GM23248 (cell line): ENCODE data around the gene STK32B. TPM values are rescaled to one million over a fixed set of nuclear protein-coding genes. Genes with fewer than 3 reads are reported as not detected.

ENCODE experiments used
- DNase-seq: peaks from one replicate; pipeline ENCODE4 v3.0.0-alpha.2; 2015
- H2AFZ ChIP-seq: fragments of 200-600 bp; sonication (generic); 2 replicates; pipeline ENCODE4 v1.6.1; 2016; ENCODE audit warnings: antibody characterized with exemption
- H3F3A ChIP-seq: fragments of 200-600 bp; sonication (generic); 2 replicates; pipeline ENCODE4 v1.6.1; 2016; ENCODE audit warnings: mild to moderate bottlenecking, antibody characterized with exemption, mixed run types; ENCODE audit not compliant: insufficient read depth
- H3K27ac ChIP-seq: fragments of 200-600 bp; sonication (generic); 2 replicates; pipeline ENCODE4 v1.5.1; 2016; ENCODE audit warnings: mild to moderate bottlenecking
- H3K27me3 ChIP-seq: fragments of 200-600 bp; sonication (generic); replicated peaks from 2 replicates; pipeline ENCODE4 v1.6.1; 2016; ENCODE audit warnings: mild to moderate bottlenecking; ENCODE audit not compliant: insufficient read depth
- H3K36me3 ChIP-seq: fragments of 200-600 bp; sonication (generic); 2 replicates; pipeline ENCODE4 v1.6.1; 2016; ENCODE audit warnings: low read depth, mild to moderate bottlenecking
- H3K4me1 ChIP-seq: fragments of 200-600 bp; sonication (generic); 2 replicates; pipeline ENCODE4 v1.6.1; 2016; ENCODE audit warnings: mild to moderate bottlenecking; ENCODE audit not compliant: insufficient read depth
- H3K4me2 ChIP-seq: fragments of 200-600 bp; sonication (generic); one replicate; pipeline ENCODE4 v1.6.1; 2016; ENCODE audit warnings: mild to moderate bottlenecking; ENCODE audit not compliant: unreplicated experiment
- H3K4me3 ChIP-seq: fragments of 200-600 bp; sonication (generic); 2 replicates; pipeline ENCODE4 v1.5.1; 2016; ENCODE audit warnings: mild to moderate bottlenecking
- H3K79me2 ChIP-seq: fragments of 200-600 bp; sonication (generic); 2 replicates; pipeline ENCODE4 v1.6.1; 2016; ENCODE audit warnings: mild to moderate bottlenecking; ENCODE audit not compliant: insufficient read depth
- H3K9ac ChIP-seq: fragments of 200-600 bp; sonication (generic); 2 replicates; pipeline ENCODE4 v1.6.1; 2016; ENCODE audit warnings: mild to moderate bottlenecking
- H3K9me2 ChIP-seq: fragments of 200-600 bp; sonication (generic); 2 replicates; pipeline ENCODE4 v1.6.1; 2016; ENCODE audit warnings: mixed run types, mild to moderate bottlenecking, moderate library complexity; ENCODE audit not compliant: insufficient read depth
- H3K9me3 ChIP-seq: fragments of 200-600 bp; sonication (generic); one replicate; pipeline ENCODE4 v1.6.1; 2017; ENCODE audit warnings: low read depth
- H4K20me1 ChIP-seq: fragments of 200-600 bp; sonication (generic); 2 replicates; pipeline ENCODE4 v1.6.0; 2016; ENCODE audit not compliant: insufficient read depth
- EZH2 ChIP-seq: fragments of 200-600 bp; sonication (generic); IDR thresholded peaks from 2 replicates; pipeline ENCODE4 v1.6.1; 2018; ENCODE audit warnings: antibody characterized with exemption, mild to moderate bottlenecking; ENCODE audit not compliant: insufficient read depth, poor library complexity, severe bottlenecking
- EZH2phosphoT487 ChIP-seq: fragments of 200-600 bp; sonication (generic); IDR thresholded peaks from 2 replicates; pipeline ENCODE4 v1.6.1; 2018; ENCODE audit warnings: antibody characterized with exemption, moderate library complexity, mild to moderate bottlenecking, low read depth; ENCODE audit not compliant: insufficient read depth
- WGBS, 2 experiments: methylation state at CpG; one replicate each; pipeline ENCODE4 v1.1.6; 2015 to 2017; ENCODE audit warnings: low lambda C conversion rate in 2 of 2, low coverage in 1 of 2; ENCODE audit errors: missing lambda C conversion rate in 2 of 2; 5-methylcytosine and 5-hydroxymethylcytosine counted together
- in situ Hi-C: fragments of 300-500 bp; cut with MboI; formaldehyde crosslinking; loops from 2 replicates; pipeline ENCODE4 v1.15.0; 2020
- polyA plus RNA-seq: library from polyadenylated mRNA; unstranded; fragments of >200 nt; fragmentation: Nextera tagmentation; extraction: Ambion mirVana; gene quantifications from 2 replicates; pipeline ENCODE4 v1.2.1, GENCODE V29; 2016
- total RNA-seq: library from RNA; depleted of rRNA; stranded (reverse); fragments of >200 nt; shearing (Covaris generic); gene quantifications from 2 replicates; pipeline ENCODE4 v1.2.3, GENCODE V29; 2014

Gene STK32B
- total and polyA plus RNA-seq, 2 experiments from 2014 or later, result 4.9 to 6.1 TPM

- Histone ChIP-seq H3K27me3 (no peaks in the 10 kb centered on the region), H3K9me3 (no peaks in the 10 kb centered on the region), H3K4me1 (no peaks in the 10 kb centered on the region), H3K36me3 (peaks cover 3% of the 10 kb centered on the region; the same call in 1 of the 2 replicates), H3K9ac (no peak overlapping the region), H2AFZ (no peak overlapping the region), H4K20me1 (no peaks in the 10 kb centered on the region), H3K4me3 (no peak overlapping the region), H3K27ac (no peak overlapping the region), H3K79me2 (no peaks in the 10 kb centered on the region), H3K9me2 (no peaks in the 10 kb centered on the region), H3F3A (no peaks in the 10 kb centered on the region), H3K4me2 (no peak overlapping the region)
- in situ Hi-C loops, result no loop called here
- DNase-seq, result no peak
- TF ChIP-seq EZH2 (no peak), EZH2phosphoT487 (no peak)
- WGBS, 2 experiments, result 96 to 100% methylated on average over 3 of the region's 3 CpGs
Measured at GRCh38 chr4:5526080-5526846, 475.0 kb downstream of the STK32B start.

GRCh38 chr4:5527211-5527610 lies 475.9 kb downstream of the STK32B start:
- no peak overlapping the region for H2AFZ ChIP-seq
- no peak overlapping the region for H3K4me3 ChIP-seq
- H3K36me3 ChIP-seq, result peaks cover 3% of the 10 kb centered on the region; the same call in 1 of the 2 replicates
- no peaks in the 10 kb centered on the region for H3K79me2 ChIP-seq
- H3K9me2 ChIP-seq, result no peaks in the 10 kb centered on the region
- no peaks in the 10 kb centered on the region for H4K20me1 ChIP-seq
- no peak for DNase-seq
- H3K27ac ChIP-seq, result no peak overlapping the region
- H3K27me3 ChIP-seq, result no peaks in the 10 kb centered on the region
- no peak overlapping the region for H3K9ac ChIP-seq
- H3K4me1 ChIP-seq, result no peaks in the 10 kb centered on the region
- H3K4me2 ChIP-seq, result no peak overlapping the region
- H3F3A ChIP-seq, result no peaks in the 10 kb centered on the region
- H3K9me3 ChIP-seq, result no peaks in the 10 kb centered on the region
- in situ Hi-C loops, result no loop called here
- TF ChIP-seq EZH2phosphoT487 (no peak), EZH2 (no peak)
- WGBS, 2 experiments, result 75 to 83% methylated on average over 3 of the region's 3 CpGs

- H3K9me3 ChIP-seq, result no peaks in the 10 kb centered on the region
- no peak overlapping the region for H2AFZ ChIP-seq
- no peak overlapping the region for H3K4me3 ChIP-seq
- no peak overlapping the region for H3K9ac ChIP-seq
- no peaks in the 10 kb centered on the region for H3K27me3 ChIP-seq
- no peaks in the 10 kb centered on the region for H3F3A ChIP-seq
- no peaks in the 10 kb centered on the region for H3K4me1 ChIP-seq
- 94 to 98% methylated on average over 4 of the region's 4 CpGs for WGBS, 2 experiments
- DNase-seq, result no peak
- H4K20me1 ChIP-seq, result no peaks in the 10 kb centered on the region
- no peaks in the 10 kb centered on the region for H3K9me2 ChIP-seq
- H3K79me2 ChIP-seq, result no peaks in the 10 kb centered on the region
- TF ChIP-seq EZH2, result no peak
- in situ Hi-C loops, result no loop called here
- no peak overlapping the region for H3K4me2 ChIP-seq
- no peak overlapping the region for H3K27ac ChIP-seq
- H3K36me3 ChIP-seq, result peaks cover 3% of the 10 kb centered on the region; the same call in 1 of the 2 replicates
Measured at GRCh38 chr4:5528031-5528436, 476.8 kb downstream of the STK32B start.

- Histone ChIP-seq H3K36me3 (peaks cover 3% of the 10 kb centered on the region; the same call in 1 of the 2 replicates), H3K9me2 (no peaks in the 10 kb centered on the region), H3K4me3 (no peak overlapping the region), H3K79me2 (no peaks in the 10 kb centered on the region), H2AFZ (no peak overlapping the region), H3K9ac (no peak overlapping the region), H3K27me3 (no peaks in the 10 kb centered on the region), H3F3A (no peaks in the 10 kb centered on the region), H3K9me3 (no peaks in the 10 kb centered on the region), H3K4me2 (no peak overlapping the region), H3K27ac (no peak overlapping the region), H4K20me1 (no peaks in the 10 kb centered on the region), H3K4me1 (no peaks in the 10 kb centered on the region)
- no peak for DNase-seq
- 84 to 86% methylated on average over 2 of the region's 2 CpGs for WGBS, 2 experiments
- no peak for TF ChIP-seq EZH2phosphoT487
- TF ChIP-seq EZH2, result no peak
- in situ Hi-C loops, result no loop called here
Measured at GRCh38 chr4:5532100-5532499, 480.8 kb downstream of the STK32B start.
